DMS153 treated with DMSO at 0.1 percent for 48 hours (cell line): ENCODE measurements around the gene BOD1L1.
"Not testable (repeated sequence)": the region's sequence is repeated elsewhere in the genome, so short reads cannot be mapped to it uniquely, and the experiment has no call there.

Experiments
- DNase-seq: peaks from one replicate; lab custom pipeline; 2025; ENCODE audit not compliant: unreplicated experiment; lab: John Stamatoyannopoulos, UW

BOD1L1 gene

GRCh38 chr4:13560111-13560510 is 67.4 kb downstream of the BOD1L1 start:
- not testable (repeated sequence) for DNase-seq

GRCh38 chr4:13559413-13559812 is 68.1 kb downstream of the BOD1L1 start:
- DNase-seq = no peak

- no peak for DNase-seq
These were observed 68.6 kb downstream of the BOD1L1 start for GRCh38 chr4:13558881-13559280.

GRCh38 chr4:13555325-13555724 is 72.2 kb downstream of the BOD1L1 start:
- DNase-seq = no peak

- no peak for DNase-seq
These were observed 74.4 kb downstream of the BOD1L1 start for GRCh38 chr4:13553081-13553480.

GRCh38 chr4:13548984-13549546 is 78.5 kb downstream of the BOD1L1 start:
- peak; percentile 58 for DNase-seq

- no peak for DNase-seq
These were observed 79.2 kb downstream of the BOD1L1 start for GRCh38 chr4:13548059-13548983.

- no peak for DNase-seq
These were observed 80.0 kb downstream of the BOD1L1 start for GRCh38 chr4:13547485-13548041.

- no peak for DNase-seq
These were observed 80.5 kb downstream of the BOD1L1 start for GRCh38 chr4:13546941-13547484.

- DNase-seq = no peak
These were observed 81.2 kb downstream of the BOD1L1 start for GRCh38 chr4:13546142-13546940.

GRCh38 chr4:13545394-13545808 is 82.1 kb downstream of the BOD1L1 start:
- no peak for DNase-seq

- DNase-seq = peak; percentile 62
These were observed 82.7 kb downstream of the BOD1L1 start for GRCh38 chr4:13544606-13545393.

- no peak for DNase-seq
These were observed 83.5 kb downstream of the BOD1L1 start, which contains the start of gene NKX3-2 for GRCh38 chr4:13543839-13544605. Gene NKX3-2 (minus strand): TSS chr4:13544508. CDS start chr4:13544414, 94 bp downstream.

GRCh38 chr4:13543032-13543838 is 84.3 kb downstream of the BOD1L1 start:
- no peak for DNase-seq

- DNase-seq = no peak
These were observed 84.9 kb downstream of the BOD1L1 start for GRCh38 chr4:13542577-13543031.

GRCh38 chr4:13541720-13542576 is 85.6 kb downstream of the BOD1L1 start:
- no peak for DNase-seq

GRCh38 chr4:13541176-13541604 is 86.3 kb downstream of the BOD1L1 start:
- no peak for DNase-seq
